ENCODE results near the gene OR1N2. TPM values are rescaled to one million over a fixed set of nuclear protein-coding genes. Genes with fewer than 3 reads are reported as not detected.

The OR1N2 gene
- total RNA-seq, 1 experiment from 2014 or later, result not detected

DNA sequence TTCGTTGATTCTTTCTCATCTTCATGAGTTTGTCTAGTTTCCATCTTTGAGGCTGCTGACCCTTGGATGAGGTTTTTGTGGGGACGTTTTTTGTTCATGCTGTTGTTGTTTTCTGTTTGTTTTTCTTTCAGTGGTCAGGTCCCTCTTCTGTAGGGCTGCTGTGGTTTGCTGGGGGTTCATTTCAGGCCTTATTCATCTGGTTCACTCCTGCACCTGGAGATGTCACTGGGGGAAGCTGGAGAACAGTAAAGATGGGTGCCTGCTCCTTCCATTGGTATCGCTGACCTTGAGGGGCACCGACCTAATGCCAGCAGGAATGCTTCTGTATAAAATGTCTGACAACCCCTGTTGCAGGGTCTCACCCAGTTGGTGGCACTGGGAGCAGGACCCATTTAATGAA is 8.5 kb downstream of the OR1N2 start:
- ChIA-PET POLR2A (no interaction called here), CTCF (no interaction called here)
- intact Hi-C loops (cut with micrococcal nuclease), result no loop called here
- no peaks in the 10 kb centered on the region for H3K36me3 Mint-ChIP-seq (ENCODE audit: insufficient read depth, unreplicated experiment)
- BruUV-seq (replicated peaks), result no TSS peak
- DNase-seq (ENCODE audit: unreplicated experiment), result no peak
- H3K4me3 Mint-ChIP-seq (ENCODE audit: unreplicated experiment), result no peak overlapping the region
- H3K27ac Mint-ChIP-seq (ENCODE audit: low read depth, unreplicated experiment), result no peak overlapping the region
- TF ChIP-seq, protein P1, sequence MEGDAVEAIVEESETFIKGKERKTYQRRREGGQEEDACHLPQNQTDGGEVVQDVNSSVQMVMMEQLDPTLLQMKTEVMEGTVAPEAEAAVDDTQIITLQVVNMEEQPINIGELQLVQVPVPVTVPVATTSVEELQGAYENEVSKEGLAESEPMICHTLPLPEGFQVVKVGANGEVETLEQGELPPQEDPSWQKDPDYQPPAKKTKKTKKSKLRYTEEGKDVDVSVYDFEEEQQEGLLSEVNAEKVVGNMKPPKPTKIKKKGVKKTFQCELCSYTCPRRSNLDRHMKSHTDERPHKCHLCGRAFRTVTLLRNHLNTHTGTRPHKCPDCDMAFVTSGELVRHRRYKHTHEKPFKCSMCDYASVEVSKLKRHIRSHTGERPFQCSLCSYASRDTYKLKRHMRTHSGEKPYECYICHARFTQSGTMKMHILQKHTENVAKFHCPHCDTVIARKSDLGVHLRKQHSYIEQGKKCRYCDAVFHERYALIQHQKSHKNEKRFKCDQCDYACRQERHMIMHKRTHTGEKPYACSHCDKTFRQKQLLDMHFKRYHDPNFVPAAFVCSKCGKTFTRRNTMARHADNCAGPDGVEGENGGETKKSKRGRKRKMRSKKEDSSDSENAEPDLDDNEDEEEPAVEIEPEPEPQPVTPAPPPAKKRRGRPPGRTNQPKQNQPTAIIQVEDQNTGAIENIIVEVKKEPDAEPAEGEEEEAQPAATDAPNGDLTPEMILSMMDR (IDR thresholded peaks at IDR 0.05; ENCODE audit: unreplicated experiment), result no peak
- no peaks in the 10 kb centered on the region for H3K4me1 Mint-ChIP-seq (ENCODE audit: insufficient read depth, unreplicated experiment)
- H3K27me3 Mint-ChIP-seq (ENCODE audit: insufficient read depth, unreplicated experiment), result peaks cover 26% of the 10 kb centered on the region
- H3K9me3 Mint-ChIP-seq (ENCODE audit: unreplicated experiment), result no peaks in the 10 kb centered on the region

DNA sequence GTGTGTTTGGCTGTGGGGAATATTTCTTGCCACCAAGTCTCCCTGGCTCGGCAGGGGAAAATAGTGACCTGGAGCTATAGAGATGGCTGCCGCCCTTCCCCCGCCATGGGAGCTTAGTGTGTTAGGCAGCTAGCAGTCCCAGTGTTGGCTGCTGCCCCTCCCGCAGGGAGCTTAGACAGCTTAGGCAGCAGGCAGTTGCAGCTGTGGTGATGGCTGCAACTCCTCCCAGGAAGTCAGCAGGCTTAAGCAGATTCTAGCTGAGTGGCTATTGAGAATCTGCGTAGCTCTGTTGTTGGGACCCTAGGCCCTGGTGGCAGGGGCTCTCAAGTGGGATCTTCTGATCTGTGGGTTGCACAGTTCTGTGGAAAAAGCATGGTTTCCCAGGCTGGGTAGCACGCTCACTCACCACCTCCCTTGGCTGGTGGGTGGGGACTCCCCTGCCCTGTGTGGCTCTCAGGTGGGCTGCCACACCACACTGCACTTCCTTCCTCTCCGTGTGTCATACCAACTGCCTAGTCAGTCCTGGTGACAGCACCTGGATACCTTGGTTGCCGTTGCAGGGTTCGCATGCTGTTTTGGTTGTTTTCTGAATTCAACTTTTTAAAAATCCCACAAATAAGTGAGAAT is 9.3 kb downstream of the OR1N2 start:
- Mint-ChIP-seq H3K4me3 (ENCODE audit: unreplicated experiment) (no peak overlapping the region), H3K27ac (ENCODE audit: low read depth, unreplicated experiment) (no peak overlapping the region), H3K36me3 (ENCODE audit: insufficient read depth, unreplicated experiment) (no peaks in the 10 kb centered on the region), H3K4me1 (ENCODE audit: insufficient read depth, unreplicated experiment) (no peaks in the 10 kb centered on the region), H3K9me3 (ENCODE audit: unreplicated experiment) (no peaks in the 10 kb centered on the region), H3K27me3 (ENCODE audit: insufficient read depth, unreplicated experiment) (peaks cover 28% of the 10 kb centered on the region)
- intact Hi-C loops (cut with micrococcal nuclease), result no loop called here
- no peak for DNase-seq (ENCODE audit: unreplicated experiment)
- TF ChIP-seq, protein P1 (IDR thresholded peaks at IDR 0.05; ENCODE audit: unreplicated experiment), result no peak
- no TSS peak for BruUV-seq (replicated peaks)
- CTCF ChIA-PET, result no interaction called here
- POLR2A ChIA-PET, result no interaction called here

DNA sequence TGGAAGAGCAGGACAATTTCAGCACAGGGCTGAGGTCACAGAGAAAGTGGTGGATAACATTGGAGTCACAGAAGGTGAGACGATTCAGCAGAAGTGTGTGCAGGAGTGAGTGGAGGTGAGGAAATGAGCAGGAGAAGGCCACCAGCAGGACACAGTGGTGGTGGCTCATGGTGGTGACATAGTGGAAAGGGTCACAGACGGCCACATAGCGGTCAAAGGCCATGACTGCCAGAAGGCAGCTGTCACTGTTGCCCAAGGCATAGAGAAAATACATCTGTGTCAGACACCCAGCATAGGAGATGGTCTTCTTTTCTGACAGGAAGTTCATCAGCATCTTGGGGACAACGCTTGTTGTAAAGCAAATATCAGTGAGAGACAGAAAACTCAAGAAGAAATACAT is 15.0 kb downstream of the OR1N2 start:
- Mint-ChIP-seq H3K27me3 (ENCODE audit: insufficient read depth, unreplicated experiment) (peaks cover 29% of the 10 kb centered on the region), H3K27ac (ENCODE audit: low read depth, unreplicated experiment) (no peak overlapping the region), H3K9me3 (ENCODE audit: unreplicated experiment) (no peaks in the 10 kb centered on the region), H3K4me3 (ENCODE audit: unreplicated experiment) (no peak overlapping the region), H3K36me3 (ENCODE audit: insufficient read depth, unreplicated experiment) (no peaks in the 10 kb centered on the region), H3K4me1 (ENCODE audit: insufficient read depth, unreplicated experiment) (no peaks in the 10 kb centered on the region)
- DNase-seq (ENCODE audit: unreplicated experiment), result no peak
- POLR2A ChIA-PET, result no interaction called here
- intact Hi-C loops (cut with micrococcal nuclease), result no loop called here
- BruUV-seq (replicated peaks), result no TSS peak
- TF ChIP-seq, protein P1 (IDR thresholded peaks at IDR 0.05; ENCODE audit: unreplicated experiment), result no peak
- CTCF ChIA-PET, result no interaction called here

DNA sequence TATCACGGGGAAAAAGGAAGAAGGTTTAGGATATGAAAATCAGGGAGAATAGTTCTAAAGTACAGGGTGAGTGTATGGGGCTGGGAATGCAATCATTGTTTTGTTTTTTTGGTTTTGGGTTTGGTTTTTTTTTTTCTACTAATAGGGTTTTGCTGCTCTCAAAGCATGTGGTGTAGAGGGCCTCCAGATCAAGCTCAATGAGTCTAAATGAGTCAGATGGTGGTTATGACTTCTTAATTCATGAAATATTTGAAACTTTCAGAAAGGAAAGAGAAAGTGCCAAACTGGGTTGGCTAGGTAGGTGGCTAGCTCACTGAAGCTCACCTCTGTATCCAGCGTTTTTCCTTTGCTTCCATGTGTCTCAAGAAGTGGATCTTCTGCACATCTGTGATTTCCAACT is 19.5 kb downstream of the OR1N2 start:
- Mint-ChIP-seq H3K4me3 (ENCODE audit: unreplicated experiment) (no peak overlapping the region), H3K9me3 (ENCODE audit: unreplicated experiment) (no peaks in the 10 kb centered on the region), H3K4me1 (ENCODE audit: insufficient read depth, unreplicated experiment) (no peaks in the 10 kb centered on the region), H3K27ac (ENCODE audit: low read depth, unreplicated experiment) (no peak overlapping the region), H3K27me3 (ENCODE audit: insufficient read depth, unreplicated experiment) (peaks cover 39% of the 10 kb centered on the region), H3K36me3 (ENCODE audit: insufficient read depth, unreplicated experiment) (no peaks in the 10 kb centered on the region)
- intact Hi-C loops (cut with micrococcal nuclease), result no loop called here
- DNase-seq (ENCODE audit: unreplicated experiment), result no peak
- ChIA-PET CTCF (no interaction called here), POLR2A (no interaction called here)
- no TSS peak for BruUV-seq (replicated peaks)
- TF ChIP-seq, protein P1 (IDR thresholded peaks at IDR 0.05; ENCODE audit: unreplicated experiment), result no peak

Data from MCF 10A (cell line).